SW480 (cell line): Measurements from ENCODE around the gene POU6F1.
"Not testable (repeated sequence)": the region's sequence is repeated elsewhere in the genome, so short reads cannot be mapped to it uniquely, and the experiment has no call there.

Experiments used
- DNase-seq: peaks from one replicate; pipeline ENCODE4 v3.0.0-alpha.2; 2016; ENCODE audit warnings: low spot score

Gene POU6F1

DNA sequence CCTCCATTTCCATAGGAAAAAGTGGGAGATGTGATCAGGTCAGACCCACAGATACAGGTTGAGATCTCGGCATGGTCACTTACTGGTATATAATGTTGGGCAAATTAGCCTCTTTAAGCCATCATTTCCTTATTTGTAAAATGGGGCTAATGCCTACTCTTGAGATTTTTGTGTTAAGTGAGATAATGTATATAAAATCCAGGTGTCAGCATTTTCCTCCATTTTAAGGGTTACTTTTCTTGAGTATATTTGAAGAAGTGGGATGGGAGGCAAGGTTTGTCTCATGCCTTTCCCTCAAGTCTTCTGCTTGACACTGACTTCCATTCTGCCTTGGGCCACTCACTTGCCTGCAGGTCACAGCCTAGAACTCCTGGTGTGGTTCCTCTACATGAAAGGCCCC is 10.1 kb upstream of the POU6F1 start:
- DNase-seq: no peak

DNA sequence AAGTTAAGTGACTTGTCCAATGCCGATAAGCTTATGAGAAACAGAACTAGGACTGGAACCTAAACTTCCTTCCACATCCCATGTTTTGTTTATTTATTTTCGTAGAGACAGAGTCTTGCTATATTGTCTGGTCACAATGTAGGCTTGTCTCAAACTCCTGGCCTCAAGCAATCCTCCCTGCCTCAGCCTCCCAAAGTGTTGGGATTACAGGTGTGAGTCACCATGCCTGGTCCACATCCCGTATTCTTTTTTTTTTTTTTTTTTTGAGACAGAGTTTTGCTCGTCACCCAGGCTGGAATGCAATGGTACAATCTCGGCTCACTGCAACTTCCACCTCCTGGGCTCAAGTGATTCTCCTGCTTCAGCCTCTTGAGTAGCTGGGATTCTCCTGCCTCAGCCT is 9.2 kb upstream of the POU6F1 start:
- not testable (repeated sequence) for DNase-seq

DNA sequence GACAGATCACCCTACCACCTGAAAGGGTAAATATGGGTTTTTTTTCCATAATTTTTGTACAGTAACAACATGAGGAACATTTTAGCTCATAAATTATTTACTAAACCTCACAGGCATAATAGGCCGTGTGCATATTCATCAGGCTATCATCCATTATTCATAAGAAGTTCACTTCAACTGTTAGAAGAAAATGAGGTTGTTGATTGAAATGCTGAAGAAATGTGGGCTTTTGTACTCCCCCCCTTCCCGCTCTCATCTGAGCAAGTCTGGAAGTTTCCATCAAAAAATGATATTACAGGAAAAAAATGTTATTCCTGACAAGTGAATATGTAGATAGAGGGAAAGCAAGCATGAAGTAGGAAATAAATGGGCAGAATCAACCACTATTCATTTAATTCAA is 7.9 kb upstream of the POU6F1 start:
- no peak for DNase-seq

DNA sequence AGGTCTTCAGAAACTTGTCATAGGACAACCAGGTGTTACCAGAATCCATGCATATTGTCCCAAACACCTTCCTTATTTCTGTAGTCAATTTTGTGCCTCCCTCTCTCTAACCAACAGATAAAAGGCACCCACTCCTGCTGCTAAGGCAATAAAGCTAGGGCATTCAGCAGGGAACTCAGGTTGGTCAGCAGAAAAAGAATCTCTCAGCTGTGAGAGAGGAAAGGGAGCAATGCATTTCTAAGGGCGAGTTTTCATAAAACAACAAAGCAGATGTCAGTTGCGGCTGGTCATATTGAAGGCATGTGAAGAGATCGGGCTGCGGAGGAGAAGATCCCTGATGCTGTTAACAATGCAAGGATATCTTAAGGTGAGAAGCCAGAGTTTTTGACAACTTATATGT is 7.4 kb upstream of the POU6F1 start:
- DNase-seq: no peak

DNA sequence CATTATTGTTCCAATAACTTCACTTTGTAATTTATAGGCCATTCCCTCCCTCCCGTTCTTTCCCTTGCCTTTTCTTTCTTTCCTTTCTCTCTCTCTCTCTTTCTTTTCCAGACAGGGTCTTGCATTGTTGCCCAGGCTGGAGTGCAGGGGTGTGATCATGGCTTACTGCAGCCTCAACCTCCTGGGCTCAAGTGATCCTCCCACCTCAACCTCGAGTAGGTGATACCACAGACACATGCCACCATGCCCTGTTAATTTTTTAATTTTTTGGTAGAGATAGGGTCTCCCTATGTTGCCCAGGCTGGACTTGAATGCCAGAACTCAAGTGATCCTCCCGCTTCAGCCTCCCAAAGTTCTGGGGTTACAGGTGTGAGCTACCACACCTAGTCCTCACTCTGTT is 6.8 kb upstream of the POU6F1 start:
- no peak for DNase-seq

DNA sequence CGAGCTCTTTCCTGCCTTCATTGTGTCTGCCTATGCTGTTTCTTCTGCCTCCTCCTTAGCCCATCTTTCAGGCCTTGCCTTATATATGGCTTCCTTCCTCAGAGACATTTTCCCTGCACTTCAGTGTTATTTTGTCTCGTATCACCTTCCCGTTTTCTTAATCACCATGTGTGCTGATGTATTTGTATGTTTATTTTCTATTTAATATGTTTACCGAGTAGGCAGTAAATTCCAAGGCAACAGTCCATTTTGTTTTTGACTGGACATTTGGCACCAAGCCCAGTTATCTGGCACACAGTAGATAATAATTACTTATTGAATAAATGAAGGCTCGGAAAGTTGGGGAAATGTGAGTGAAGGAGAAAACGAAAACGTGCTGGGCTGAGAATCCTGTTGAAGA is 4.6 kb upstream of the POU6F1 start:
- DNase-seq: no peak

DNA sequence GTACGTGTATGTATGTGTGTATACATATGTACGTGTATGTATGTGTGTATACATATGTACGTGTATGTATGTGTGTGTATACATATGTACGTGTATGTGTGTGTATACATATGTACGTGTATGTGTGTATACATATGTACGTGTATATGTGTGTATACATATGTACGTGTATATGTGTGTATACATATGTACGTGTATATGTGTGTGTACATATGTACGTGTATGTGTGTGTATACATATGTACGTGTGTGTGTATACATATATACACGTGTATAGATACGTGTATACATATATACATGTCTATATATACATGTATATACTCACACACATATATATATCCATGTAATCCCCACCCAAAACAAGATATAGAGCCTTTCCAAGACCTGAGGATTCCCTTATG is 2.0 kb upstream of the POU6F1 start:
- DNase-seq: not testable (repeated sequence)

DNA sequence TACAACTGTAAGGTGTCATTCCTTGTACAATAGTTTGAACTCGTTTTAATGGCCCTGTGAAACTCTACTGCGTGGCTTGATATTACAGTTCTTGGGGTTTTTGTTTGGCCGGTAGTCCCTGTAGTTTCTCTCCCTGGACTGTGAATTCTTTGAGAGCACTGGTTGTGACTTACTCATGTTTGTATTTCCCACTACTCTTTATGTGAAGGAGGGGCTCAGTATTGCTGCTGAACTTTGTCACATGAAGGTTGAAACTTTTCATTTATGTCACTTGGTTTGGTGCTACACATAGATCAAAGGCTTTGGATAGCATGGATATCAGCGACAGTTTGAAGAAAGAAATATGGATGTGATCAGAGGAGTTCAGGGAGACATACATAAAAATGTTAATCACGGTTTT is 1.5 kb upstream of the POU6F1 start:
- DNase-seq: no peak

DNA sequence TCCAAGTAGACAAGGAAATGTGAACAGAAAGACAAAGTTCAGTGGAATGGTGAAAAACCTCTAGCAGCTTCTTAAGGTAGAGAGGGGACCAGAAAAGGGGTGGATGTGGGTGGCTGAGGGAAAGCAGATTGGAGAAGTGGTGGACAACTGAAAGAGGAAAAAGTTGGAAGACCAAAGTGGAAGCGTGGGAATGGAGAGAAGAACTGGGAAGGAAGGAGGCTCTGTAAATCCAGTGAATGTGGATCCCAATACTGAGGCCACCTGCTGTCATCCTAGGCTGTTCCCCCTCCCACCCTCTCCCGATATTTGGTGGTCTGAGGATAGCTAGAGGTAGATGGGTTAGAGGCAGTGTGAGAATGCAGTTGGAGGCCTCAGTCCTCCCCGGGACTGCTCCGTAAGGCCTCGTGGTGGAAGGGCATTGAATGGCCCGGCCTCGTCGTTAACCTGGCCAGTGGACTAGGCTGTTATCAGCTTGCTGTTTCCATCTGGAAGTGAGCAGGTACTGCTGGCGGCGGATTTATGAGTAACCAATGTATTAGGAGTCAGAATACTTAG is 822 bp upstream of the POU6F1 start:
- peak; percentile 61 for DNase-seq

DNA sequence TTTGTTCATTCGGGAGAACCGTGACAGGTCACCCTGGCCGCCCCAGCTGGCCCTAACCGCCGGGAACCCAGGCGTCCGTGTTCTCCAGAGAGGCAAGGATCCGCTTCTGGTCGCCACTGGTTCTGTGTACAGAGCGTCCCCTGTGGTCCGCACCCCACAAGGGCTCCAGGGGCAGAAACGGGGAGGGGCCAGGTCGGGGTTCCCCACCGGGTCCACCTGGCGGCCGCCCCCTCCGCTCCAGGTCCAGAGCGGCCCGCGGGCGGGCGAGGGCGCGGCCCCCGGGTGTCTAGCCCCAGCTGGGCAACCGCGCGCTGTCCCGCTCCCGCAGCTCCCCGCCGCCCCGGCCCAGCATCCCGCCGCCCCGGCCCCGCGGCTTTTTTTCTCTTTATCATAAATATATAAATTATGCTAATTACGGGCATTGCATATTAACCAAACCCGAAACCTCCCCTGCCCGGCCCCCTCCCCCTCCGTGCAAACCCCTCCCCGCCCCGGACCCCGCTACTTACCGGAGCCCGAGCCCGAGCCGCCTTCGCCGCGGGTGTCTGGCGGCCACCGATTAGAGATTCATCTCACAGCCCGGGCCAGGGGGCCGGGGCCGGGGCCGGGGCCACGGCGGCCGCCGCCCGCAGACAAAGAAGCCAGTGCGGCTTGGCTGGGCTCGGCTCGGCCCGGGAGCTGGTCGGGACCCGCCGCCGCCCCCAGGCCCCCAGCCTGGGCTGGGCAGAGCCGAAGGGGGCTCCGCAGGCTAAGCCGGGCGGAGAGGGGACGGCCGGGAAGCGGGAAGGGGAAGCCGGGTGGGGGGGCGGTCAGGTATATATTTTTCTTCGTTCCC is 512 bp downstream of the POU6F1 start:
- DNase-seq: peak; percentile 28

DNA sequence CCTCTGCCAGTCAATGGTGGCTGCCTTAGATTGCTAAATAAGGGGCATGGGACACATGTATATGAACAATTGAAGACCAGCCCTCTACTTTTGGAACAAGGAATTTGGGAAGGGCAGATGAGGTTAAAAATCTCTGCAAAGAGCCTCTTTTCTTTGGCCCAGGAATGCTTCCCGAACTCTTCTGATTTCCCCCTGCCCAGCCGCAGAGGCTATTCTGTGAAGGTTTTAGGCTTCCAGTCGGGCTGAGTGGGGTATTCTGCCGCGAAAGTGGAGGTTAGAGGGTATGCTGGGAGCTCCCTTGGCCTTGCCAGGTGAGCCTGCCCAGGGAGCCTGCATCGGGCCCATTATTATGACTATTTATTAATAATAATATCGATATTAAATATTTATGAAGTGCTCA is 1.2 kb downstream of the POU6F1 start:
- no peak for DNase-seq

DNA sequence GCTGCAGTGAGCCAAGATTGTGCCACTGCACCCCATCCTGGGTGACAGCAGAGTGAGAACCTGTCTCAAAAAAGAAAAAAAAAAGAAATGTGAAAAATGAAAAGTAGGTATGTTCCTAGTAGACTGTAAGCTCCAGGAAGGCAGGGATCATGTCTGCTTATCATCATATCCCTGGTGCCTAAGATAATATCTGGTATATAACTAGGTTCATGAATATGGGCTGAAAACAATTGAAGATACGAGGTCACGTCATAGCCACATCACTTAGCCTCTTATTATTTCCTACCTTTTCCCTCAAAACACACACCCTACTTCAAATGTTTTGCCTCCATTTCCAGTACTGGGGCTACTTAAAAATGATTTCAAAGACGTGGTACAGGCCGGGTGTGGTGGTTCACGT is 3.0 kb downstream of the POU6F1 start:
- DNase-seq: no peak

DNA sequence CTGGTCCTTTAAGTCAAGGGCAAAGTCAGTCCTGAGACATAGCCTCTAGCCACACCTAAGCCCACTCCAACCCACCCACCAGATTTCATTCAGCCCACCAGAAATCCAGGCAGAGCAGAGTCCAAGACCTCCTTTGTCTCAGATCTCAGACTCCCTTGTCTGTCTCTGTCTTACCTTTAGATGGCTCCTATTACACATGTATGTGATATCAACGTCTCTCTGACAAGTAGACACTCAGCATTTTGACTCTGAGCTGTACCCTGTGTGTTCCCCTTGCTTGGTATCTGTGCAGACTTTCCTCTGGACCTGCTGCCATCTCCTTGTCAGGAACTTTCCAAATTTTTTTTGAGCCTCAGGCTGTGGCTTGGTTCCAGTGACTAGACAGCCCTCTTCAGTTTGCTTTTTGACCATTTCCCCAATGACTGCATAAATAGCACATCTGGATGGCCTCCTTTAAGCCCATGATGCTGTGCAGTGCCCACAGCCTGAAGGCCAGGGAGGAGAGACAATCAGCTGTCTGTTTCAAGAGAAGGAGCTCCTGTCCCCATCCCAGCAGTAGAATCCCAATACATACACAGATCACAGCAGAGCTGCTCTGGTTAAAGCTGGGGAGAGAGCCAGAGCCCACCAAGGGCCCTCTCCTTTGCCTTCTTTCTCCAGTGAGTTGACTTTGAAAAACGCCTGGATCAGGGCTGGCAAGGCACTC is 7.0 kb downstream of the POU6F1 start:
- DNase-seq: no peak

DNA sequence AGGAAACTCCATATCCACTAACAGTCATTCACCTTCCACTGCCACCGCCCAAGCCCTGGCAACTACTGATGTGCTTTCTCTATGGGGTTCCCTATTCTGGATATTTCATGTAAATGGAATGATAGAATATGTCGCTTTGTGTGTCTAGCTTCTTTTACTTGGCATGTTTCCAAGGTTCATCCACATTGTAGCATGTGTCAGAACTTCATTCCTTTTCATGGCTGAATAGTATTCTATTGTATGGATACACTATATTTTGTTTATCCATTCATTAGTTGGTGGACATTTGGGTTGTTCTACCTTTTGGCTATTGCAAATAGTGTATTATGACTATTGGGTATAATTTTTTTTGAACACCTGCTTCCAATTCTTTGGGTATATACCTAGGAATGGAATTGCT is 8.6 kb downstream of the POU6F1 start:
- DNase-seq: no peak

DNA sequence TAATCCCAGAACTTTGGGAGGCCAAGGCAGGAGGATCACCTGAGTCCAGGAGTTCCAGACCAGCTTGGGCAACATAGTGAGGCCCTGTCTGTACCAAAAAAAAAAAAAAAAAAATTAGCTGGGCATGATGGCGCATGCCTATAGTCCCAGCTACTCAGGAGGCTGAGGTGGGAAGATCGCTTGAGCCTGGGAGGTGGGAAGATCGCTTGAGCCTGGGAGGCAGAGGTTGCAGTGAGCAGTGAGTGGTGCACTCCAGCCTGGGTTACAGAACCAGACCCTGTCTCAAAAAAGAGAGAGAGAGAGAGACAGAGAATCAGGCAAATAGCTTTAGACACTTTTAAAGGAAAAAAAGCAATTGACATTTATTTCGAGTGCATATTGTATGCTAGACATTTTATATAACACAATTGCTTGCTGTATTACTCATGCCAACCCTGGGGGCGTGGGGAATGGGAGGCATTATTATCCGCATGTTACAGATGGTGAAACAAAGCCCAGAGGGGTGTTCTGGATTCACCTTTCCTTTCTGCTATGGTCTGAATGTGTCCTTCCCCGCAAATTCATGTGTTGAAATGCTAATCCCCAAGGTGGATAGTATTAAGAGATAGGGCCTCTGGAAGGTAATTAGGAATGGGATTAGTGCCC is 9.7 kb downstream of the POU6F1 start:
- DNase-seq: no peak

DNA sequence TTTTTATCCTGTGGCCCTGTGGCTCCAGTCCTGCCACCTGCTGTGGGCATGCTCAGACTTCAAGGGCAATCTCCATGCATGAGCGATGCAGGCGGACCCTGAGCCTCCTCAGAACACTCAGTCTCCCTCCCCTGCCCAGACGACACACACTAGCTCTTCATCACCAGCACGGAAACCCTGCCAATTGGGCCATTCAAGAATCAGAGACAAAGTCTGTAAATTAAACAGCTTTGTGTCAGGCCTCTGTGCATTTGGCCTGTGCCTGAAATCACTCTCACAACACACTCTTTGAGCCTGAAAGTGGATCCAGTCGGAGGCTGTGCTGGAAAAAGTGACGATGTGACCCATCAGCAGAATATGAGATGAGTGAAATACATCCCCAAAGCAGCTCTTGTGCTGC is 12.5 kb downstream of the POU6F1 start:
- DNase-seq: no peak

DNA sequence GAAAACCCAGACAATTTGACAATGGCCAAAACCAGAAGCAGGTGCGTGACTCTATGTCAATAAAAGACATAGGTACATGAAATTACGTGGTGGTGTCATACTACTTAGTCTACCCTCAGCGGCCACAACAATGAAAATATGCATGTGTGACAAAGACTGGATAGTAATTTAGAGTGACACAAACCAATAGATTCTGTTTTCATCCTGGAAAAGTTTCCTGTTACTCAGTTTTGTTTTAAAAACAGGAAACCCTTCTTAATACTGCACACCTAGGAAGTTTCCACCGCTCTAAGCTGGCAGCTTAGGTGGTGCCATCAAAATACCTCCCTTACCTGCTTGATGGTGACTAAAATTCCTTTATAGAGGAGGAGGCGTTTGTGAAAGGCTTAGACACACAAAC is 15.1 kb downstream of the POU6F1 start:
- no peak for DNase-seq

DNA sequence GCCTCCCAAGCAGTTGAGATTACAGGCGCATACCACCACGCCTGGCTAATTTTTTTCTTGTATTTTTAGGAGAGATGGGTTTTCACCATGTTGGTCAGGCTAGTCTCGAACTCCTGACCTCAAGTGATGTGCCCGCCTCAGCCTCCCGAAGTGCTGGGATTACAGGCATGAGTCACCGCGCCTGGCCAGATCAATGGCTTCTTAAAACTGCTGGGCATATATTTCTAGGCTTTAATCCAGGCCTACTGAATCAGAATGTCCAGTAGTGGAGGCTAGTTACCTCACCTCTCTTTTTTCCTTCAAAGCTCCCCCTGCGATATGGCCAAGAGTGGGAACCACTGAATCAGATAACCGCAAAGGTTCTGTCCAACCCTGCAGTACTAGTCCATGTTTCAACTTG is 17.1 kb downstream of the POU6F1 start:
- DNase-seq: no peak

DNA sequence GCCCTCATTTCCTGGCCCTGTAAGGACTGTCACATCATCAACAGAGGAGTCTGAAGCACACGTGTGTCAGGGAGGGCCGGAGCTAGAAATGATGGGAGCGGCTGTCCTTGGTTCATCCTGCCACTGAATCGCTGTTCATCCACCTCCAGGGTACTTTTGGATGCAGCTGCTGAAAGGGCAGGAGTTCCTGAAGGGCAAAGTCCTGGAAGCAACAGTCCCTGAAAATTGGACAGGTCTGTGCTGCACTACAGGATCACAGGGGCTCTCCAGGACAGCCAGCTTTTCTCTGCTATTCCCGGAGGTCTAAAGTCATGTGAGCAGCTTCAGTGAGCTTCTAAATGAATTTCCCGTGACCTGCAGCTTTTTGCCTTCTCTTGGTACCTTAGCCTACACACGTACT is 17.7 kb downstream of the POU6F1 start:
- DNase-seq: no peak

DNA sequence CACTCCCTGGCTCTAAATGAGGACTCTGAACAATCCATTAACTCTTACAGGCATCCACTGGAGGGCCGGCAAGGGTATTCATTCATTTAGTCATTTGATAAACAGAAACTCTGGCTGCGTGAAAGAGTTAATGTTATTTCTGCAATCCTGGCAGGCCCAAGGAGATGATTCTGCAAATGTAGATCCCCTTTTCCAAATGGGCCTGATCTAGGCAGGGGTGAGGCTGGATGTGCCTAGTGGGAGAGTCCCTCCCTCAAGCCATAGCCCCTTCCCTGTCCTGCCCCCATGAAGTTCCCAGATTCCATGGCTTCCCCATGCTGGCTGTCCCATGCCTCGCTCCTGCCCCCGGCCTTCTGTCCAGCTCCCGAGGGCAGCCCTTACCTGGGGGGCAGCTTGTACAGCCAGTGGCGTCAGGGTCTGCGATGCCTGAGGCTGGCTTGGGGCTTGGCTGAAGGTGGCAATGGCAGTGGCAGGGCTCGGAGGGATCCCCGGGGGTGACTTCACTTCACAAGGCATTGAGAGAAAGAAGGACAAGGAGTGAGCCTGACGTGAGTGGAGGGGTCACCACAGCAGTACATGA is 18.4 kb downstream of the POU6F1 start:
- DNase-seq: no peak

DNA sequence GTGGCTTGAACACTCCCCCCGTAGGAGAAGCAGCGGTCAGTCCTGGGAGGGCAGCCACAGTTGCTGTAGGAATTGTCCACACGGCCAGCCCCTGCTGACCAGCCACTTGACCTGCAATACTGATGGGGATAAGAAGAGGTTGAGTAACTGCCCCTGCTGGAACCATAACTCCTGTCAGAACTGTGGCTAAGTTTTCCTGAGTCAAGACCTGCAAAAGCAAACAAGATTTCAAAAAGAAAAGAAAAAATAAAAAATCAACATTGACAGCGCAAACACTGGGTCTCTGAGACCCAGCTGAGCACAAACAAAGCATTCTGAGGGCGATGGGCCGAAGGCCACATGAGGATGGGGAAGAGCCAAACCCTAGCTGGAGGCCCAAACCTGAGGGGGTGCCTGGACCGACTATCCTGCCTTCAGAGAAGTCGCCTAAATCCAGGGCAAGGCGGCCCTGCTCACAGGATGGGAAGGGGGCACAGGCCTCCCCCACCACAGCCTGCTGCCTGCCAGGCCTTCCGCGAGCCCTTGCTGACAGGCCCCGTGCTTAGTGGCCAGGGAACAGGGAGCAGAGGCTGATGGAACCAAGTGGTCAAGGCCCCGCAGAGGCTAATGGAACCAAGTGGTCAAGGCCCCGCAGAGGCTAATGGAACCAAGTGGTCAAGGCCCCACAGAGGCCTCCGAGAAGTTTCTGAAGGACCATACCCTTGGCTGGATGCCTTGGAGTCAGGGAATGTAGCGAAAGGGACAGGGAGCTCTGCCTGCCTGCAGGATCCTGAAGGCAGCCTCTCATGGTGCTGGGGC is 19.1 kb downstream of the POU6F1 start:
- no peak for DNase-seq
